ENCODE data around the gene MTX3.
A peak's percentile ranks its signal among the peaks of the same experiment; 100 is the strongest.

MTX3 gene

DNA sequence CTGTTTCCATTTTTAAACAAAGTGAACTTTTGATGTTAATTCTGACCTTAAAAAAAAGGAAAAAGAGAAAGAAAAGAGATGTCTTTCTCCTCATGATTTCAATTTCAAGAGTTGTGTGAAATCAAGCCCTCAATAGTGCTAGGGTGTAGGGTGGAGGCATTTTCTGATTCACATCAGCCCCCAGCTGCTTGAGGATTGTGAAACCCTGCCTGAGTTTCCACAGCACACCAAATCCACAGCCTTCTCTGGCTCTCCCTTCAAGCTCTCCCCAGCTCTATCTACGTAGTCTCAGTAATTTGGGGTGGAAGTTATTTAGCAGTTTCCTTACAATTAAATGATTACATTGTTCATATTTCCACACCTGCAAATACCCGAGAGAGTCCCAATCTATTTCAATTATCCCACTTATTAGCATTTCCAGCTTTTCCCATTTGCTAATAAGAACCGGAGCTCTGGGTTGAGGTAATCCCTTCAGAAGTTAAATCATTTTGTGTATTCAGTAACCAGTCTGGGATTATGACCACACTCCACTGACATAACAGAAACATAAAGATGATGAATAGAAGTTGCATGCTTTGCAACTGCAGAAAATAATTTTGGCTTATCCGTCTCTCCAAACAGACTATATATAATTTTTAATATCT lies 54.9 kb downstream of the MTX3 start:
- peak; percentile 32 for DNase-seq (ENCODE audit: low read depth)

DNA sequence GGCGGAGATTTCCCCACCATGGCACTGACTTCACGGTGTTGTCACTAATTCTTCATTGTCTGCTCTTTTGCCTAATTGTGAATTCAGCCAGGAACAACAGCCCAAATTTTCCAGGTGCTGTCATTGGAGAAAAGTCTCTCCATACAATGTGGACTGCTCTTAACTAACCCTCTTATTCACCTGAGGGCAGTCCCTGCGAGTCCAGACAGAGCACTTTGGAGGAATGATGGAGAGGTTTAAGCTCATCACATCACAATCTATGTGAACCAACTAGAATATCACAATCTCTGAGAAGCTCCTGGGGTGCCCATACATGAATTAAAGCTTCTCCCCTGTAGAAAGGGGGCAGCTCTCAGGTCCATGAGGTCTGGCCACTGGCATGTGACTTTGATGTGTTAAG lies 56.4 kb downstream of the MTX3 start:
- no peak for DNase-seq (ENCODE audit: low read depth)

DNA sequence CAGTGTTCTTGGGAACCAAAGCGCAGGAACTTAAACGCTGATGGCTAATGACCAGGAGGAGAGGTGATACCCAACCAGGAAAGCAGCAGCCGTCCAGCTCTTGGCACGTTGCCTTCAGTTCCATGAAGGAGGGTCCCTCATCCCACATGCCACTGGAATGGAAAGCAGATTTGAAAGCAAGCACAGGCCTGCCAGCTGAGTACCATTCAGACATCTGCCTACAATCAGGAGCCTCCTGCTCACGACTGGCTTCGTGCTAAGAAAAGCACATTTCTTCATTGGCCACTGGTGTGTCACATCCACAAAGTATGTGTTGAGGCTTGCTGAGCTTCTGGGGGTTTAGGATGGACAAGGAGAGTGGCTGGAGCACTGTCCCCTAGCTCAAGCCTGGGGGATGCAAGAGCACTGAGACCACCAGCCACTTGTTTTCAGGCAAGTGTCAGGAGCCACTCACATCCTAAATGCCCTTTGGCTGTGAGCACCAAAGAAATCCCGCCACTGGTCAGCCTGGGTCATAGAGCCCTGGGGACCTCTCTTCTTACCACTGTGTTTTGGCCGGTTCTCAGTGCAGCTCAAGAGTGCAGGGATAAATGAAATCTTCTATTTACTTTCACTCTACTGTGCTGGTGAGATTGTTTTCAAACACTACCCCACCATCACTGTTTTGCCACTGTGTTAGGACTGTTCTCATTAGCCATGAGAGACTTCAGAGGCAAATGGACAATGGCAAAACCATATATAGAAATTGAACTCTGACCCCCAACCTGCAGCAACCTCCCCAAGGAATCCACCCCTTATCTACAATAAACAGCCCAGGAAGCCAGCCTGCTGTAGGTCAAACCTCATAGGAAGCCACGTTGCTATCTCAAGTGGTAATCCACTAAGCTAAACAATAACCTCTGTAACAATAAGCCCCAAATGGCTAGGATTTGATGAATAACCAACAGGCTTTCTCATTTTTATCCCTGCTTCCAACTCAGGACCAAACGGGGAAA lies 58.3 kb downstream of the MTX3 start:
- peak; percentile 37 for DNase-seq (ENCODE audit: low read depth)

DNA sequence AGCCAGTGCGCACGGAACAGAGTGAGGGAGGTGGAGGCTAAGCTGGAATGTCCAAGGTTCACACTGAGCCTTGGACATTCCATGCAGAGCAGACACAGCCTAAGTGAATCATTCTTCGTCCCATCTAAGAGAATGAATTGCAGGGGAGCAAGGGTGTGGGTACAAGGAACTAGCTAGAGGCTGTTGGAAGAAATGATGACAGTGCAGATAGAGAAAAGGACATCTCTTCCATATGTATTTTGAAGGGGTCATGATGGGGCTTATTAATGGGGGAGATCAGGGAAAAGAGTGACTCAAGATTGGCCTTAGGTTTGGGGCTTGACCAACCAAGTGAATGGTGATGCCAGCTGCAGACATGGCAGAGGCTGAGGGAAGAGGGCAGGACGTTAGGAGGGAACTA lies 59.2 kb downstream of the MTX3 start:
- no peak for DNase-seq (ENCODE audit: low read depth)

DNA sequence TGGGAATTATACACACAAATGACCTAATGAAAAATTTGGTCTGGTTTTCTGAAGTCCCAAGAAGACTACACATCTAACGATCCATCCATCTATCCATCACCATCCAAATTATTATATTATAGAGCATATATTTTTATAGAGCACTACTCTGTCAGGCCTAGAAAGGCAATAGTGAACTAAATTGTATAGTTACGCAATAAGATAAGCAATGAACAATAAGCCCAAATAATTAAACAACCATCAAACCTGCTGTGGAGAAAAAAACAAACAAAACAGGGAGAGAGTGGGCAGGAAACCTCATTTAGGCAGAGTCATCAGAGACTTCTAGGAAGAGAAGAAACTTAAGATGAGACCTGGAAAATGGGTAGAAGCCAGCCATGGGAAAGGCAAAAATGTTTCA lies 59.7 kb downstream of the MTX3 start:
- DNase-seq (ENCODE audit: low read depth), result no peak

DNA sequence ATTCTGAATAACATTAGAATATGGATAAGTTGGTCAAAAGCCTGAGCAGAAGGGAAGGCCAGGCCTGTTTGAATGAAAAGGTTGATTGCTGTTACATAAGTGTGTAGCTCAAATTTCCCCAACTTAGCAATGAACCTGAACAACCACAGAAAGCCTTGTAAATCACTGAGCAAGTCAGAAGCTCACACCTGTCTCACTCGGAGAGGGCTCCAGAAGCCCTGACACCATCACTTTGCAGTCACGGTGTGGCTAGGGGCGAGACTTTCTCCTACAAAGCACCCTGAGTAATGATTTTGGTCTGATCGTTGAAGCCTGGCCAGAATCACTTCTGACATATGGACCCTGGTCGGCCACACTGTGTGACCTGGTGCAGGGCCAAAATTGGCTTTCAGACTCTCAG lies 62.0 kb downstream of the MTX3 start:
- DNase-seq (ENCODE audit: low read depth), result no peak

Measured in GM04504 (cell line).